Esophagus muscularis mucosa (tissue), 4 donors: ENCODE measurements around the gene SLC26A1. TPM values are rescaled to one million over a fixed set of nuclear protein-coding genes. Genes with fewer than 3 reads are reported as not detected.
A peak's percentile ranks its signal among the peaks of the same experiment; 100 is the strongest.

ENCODE experiments used
- DNase-seq: peaks from one replicate; pipeline ENCODE4 v3.0.0-alpha.2; 2017; ENCODE audit errors: extremely low spot score
- H3K27ac ChIP-seq, 4 donors: fragments of 200-600 bp; sonication (generic); replicated peaks in 1 of 4; 1 replicate in 3 of 4; 2 replicates in 1 of 4; pipeline ENCODE4 v1.5.1; 2016 to 2019; ENCODE audit warnings: mild to moderate bottlenecking in 1 of 4
- H3K27me3 ChIP-seq, 4 donors: fragments of 200-600 bp; sonication (generic); one replicate each; pipeline versions ENCODE4 v1.5.1 to v1.6.0; 2016 to 2019
- H3K36me3 ChIP-seq, 4 donors: fragments of 200-600 bp; sonication (generic); one replicate each; pipeline ENCODE4 v1.5.1; 2016 to 2019
- H3K4me1 ChIP-seq, 4 donors: fragments of 200-600 bp; sonication (generic); one replicate each; pipeline ENCODE4 v1.5.1; 2016 to 2019
- H3K4me3 ChIP-seq, 4 donors: fragments of 200-600 bp; sonication (generic); 1 replicate in 2 of 4; 2 replicates in 2 of 4; pipeline ENCODE4 v1.5.1; 2016 to 2019; ENCODE audit warnings: mild to moderate bottlenecking in 4 of 4, moderate library complexity in 1 of 4
- H3K9me3 ChIP-seq, 4 donors: fragments of 200-600 bp; sonication (generic); 1 replicate in 3 of 4; 2 replicates in 1 of 4; pipeline ENCODE4 v1.5.1; 2016 to 2019
- CTCF ChIP-seq, 3 experiments: fragments of 200-600 bp in 2 of 3; fragments of 450-650 bp in 1 of 3; sonication (generic) in 2 of 3; IDR thresholded peaks; one replicate each; pipeline ENCODE4 v1.5.1; 2017 to 2019; ENCODE audit warnings: antibody characterized with exemption in 3 of 3, mild to moderate bottlenecking in 2 of 3, moderate library complexity in 1 of 3
- EP300 ChIP-seq: sonication (generic); formaldehyde crosslinking; IDR thresholded peaks from one replicate; pipeline ENCODE4 v1.6.1; 2017; ENCODE audit warnings: antibody characterized with exemption
- POLR2A ChIP-seq: fragments of 450-650 bp; IDR thresholded peaks from one replicate; pipeline ENCODE4 v1.6.1; 2017; ENCODE audit warnings: antibody characterized with exemption, moderate library complexity, mild to moderate bottlenecking, low read depth
- POLR2AphosphoS5 ChIP-seq, 2 donors: sonication (generic); formaldehyde crosslinking; IDR thresholded peaks; one replicate each; pipeline ENCODE4 v1.6.1; 2017; ENCODE audit warnings: antibody characterized with exemption in 2 of 2
- WGBS: methylation state at CpG from one replicate; pipeline ENCODE4 v1.1.5; 2018; 5-methylcytosine and 5-hydroxymethylcytosine counted together
- intact Hi-C: fragments of 100-400 bp; cut with DNase I; formaldehyde crosslinking; loops from one replicate; pipeline ENCODE4 v1.15.1; 2023
- total RNA-seq, 4 donors: library from RNA; depleted of rRNA; stranded (reverse); fragments of >200 nt; gene quantifications; one replicate each; pipeline versions ENCODE4 v1.1.0 to v1.2.1, GENCODE V29; 2016

SLC26A1 gene
- under 1 TPM in 1 of 4 donors, not detected in 3; 0.06 TPM for total RNA-seq

- H3K27ac ChIP-seq = peak within 1 kb of the TSS in 1 of 4 donors; percentile 14
- intact Hi-C loops = no loop called here
- no peak for DNase-seq
- H3K27me3 ChIP-seq = peaks cover 0 to 25% (median 15%) of the 10 kb centered on the region in 4 donors
- peaks cover 0 to 33% (median 19%) of the 10 kb centered on the region in 4 donors for H3K36me3 ChIP-seq
- 89% methylated on average over 30 of the region's 37 CpGs for WGBS
- no peaks in the 10 kb centered on the region for H3K9me3 ChIP-seq
- TF ChIP-seq CTCF (IDR thresholded peaks at IDR 0.05) = no peak
- no peak for TF ChIP-seq EP300
- TF ChIP-seq POLR2A = no peak
- TF ChIP-seq POLR2AphosphoS5 (IDR thresholded peaks at IDR 0.05) = no peak
- H3K4me3 ChIP-seq = no peak within 1 kb of the TSS
- peaks cover 6 to 34% (median 22%) of the 10 kb centered on the region in 4 donors for H3K4me1 ChIP-seq
Measured at GRCh38 chr4:993111-994029, at the start of gene SLC26A1. TSS of gene SLC26A1 (minus strand) at chr4:993404. CDS start at chr4:991703, 1,701 bp downstream.

- no peak overlapping the region for H3K27ac ChIP-seq
- no peak for TF ChIP-seq POLR2AphosphoS5 (IDR thresholded peaks at IDR 0.05)
- no peak for TF ChIP-seq EP300
- TF ChIP-seq CTCF (IDR thresholded peaks at IDR 0.05) = no peak
- TF ChIP-seq POLR2A = no peak
- intact Hi-C loops = no loop called here
- H3K4me3 ChIP-seq = no peak overlapping the region
- H3K4me1 ChIP-seq = peaks cover 28 to 77% (median 69%) of the 10 kb centered on the region in 4 donors
- no peaks in the 10 kb centered on the region for H3K9me3 ChIP-seq
- H3K27me3 ChIP-seq = peaks cover 6 to 58% (median 19%) of the 10 kb centered on the region in 4 donors
- DNase-seq = no peak
- no peaks in the 10 kb centered on the region for H3K36me3 ChIP-seq
- WGBS = 87% methylated on average over 17 of the region's 17 CpGs
Measured at GRCh38 chr4:1042352-1043055, 49.3 kb upstream of the SLC26A1 start.

- whole genome bisulfite sequencing = 27% methylated on average over 3 of the region's 8 CpGs
- Histone ChIP-seq H3K4me1 (peaks cover 22 to 71% (median 64%) of the 10 kb centered on the region in 4 donors), H3K27ac (no peak overlapping the region), H3K9me3 (no peaks in the 10 kb centered on the region), H3K36me3 (no peaks in the 10 kb centered on the region), H3K27me3 (peaks cover 6 to 58% (median 19%) of the 10 kb centered on the region in 4 donors), H3K4me3 (peak overlapping the region in 2 of 4 donors; percentile 12 to 24)
- TF ChIP-seq POLR2A = no peak
- no peak for TF ChIP-seq EP300
- TF ChIP-seq CTCF (IDR thresholded peaks at IDR 0.05) = no peak
- no peak for TF ChIP-seq POLR2AphosphoS5 (IDR thresholded peaks at IDR 0.05)
- DNase-seq = no peak
- intact Hi-C loops = no loop called here
Measured at GRCh38 chr4:1041936-1042330, 48.7 kb upstream of the SLC26A1 start.

GRCh38 chr4:1041147-1041935 lies 48.1 kb upstream of the SLC26A1 start:
- no peak for TF ChIP-seq EP300
- Histone ChIP-seq H3K27ac (peak overlapping the region in 1 of 4 donors; percentile 26), H3K9me3 (no peaks in the 10 kb centered on the region), H3K4me3 (peak overlapping the region in 2 of 4 donors; percentile 12 to 24), H3K4me1 (peaks cover 21 to 68% (median 59%) of the 10 kb centered on the region in 4 donors), H3K27me3 (peaks cover 6 to 58% (median 19%) of the 10 kb centered on the region in 4 donors), H3K36me3 (no peaks in the 10 kb centered on the region)
- WGBS = 47% methylated on average over 22 of the region's 36 CpGs
- no peak for DNase-seq
- intact Hi-C loops = no loop called here
